HepG2 (cell line): Measurements from ENCODE around the gene TOB1. TPM values are rescaled to one million over a fixed set of nuclear protein-coding genes. Genes with fewer than 3 reads are reported as not detected.

Experiments
- ATF6 ChIP-seq: sonication (generic); formaldehyde crosslinking; conservative IDR thresholded peaks from 2 replicates; pipeline ENCODE4 v1.4.0; 2020; ENCODE audit warnings: missing genetic modification reagents
- KAT8 ChIP-seq: IDR thresholded peaks from 2 replicates; pipeline ENCODE4 v1.6.1; 2016; ENCODE audit warnings: missing genetic modification reagents, missing compliant biosample characterization
- MAX ChIP-seq: IDR thresholded peaks from 2 replicates; pipeline ENCODE4 v1.6.1; 2012; ENCODE audit warnings: inconsistent platforms
- MEIS2 ChIP-seq: sonication (generic); formaldehyde crosslinking; IDR thresholded peaks from 2 replicates; pipeline ENCODE4 v1.9.0; 2021; ENCODE audit warnings: mild to moderate bottlenecking, missing genetic modification reagents
- USF2 ChIP-seq, 2 experiments: sonication (generic) in 1 of 2; formaldehyde crosslinking in 1 of 2; IDR thresholded peaks; 2 replicates each; pipeline versions ENCODE4 v1.5.1 to v1.6.1; 2011 to 2020; ENCODE audit warnings: borderline replicate concordance in 1 of 2, low read depth in 1 of 2, low read length in 1 of 2, mild to moderate bottlenecking in 1 of 2, missing genetic modification reagents in 1 of 2, moderate library complexity in 1 of 2
- ZFP41 ChIP-seq: sonication (generic); formaldehyde crosslinking; IDR thresholded peaks from 2 replicates; pipeline ENCODE4 v1.4.0; 2020; ENCODE audit warnings: mild to moderate bottlenecking, missing genetic modification reagents, borderline replicate concordance
- ZNF276 ChIP-seq: sonication (generic); formaldehyde crosslinking; IDR thresholded peaks from 2 replicates; pipeline ENCODE4 v1.4.0; 2020; ENCODE audit warnings: mild to moderate bottlenecking, low read depth, missing genetic modification reagents
- ZNF318 ChIP-seq: sonication (generic); formaldehyde crosslinking; IDR thresholded peaks from 2 replicates; pipeline ENCODE4 v1.4.0; 2020; ENCODE audit warnings: mild to moderate bottlenecking, missing genetic modification reagents
- ZNF33B ChIP-seq: sonication (generic); formaldehyde crosslinking; IDR thresholded peaks from 2 replicates; pipeline ENCODE4 v1.5.1; 2020; ENCODE audit warnings: mild to moderate bottlenecking, missing genetic modification reagents
- ZNF431 ChIP-seq: sonication (generic); formaldehyde crosslinking; IDR thresholded peaks from 2 replicates; pipeline ENCODE4 v1.9.0; 2022; ENCODE audit warnings: missing genetic modification reagents, low read depth, mild to moderate bottlenecking, borderline replicate concordance
- polyA plus RNA-seq, 8 experiments: library from polyadenylated mRNA; depleted of rRNA in 3 of 8; stranded (reverse) in 7 of 8; unstranded in 1 of 8; fragments of >200 nt; fragmentation: Illumina TruSeq in 4 of 8; extraction: Trizol in 4 of 8; gene quantifications; 2 replicates each; pipeline versions ENCODE4 v1.2.1 to v1.2.3, GENCODE V29; 2011 to 2016; ENCODE audit warnings: low read depth in 4 of 8, missing spikeins in 1 of 8, mixed read lengths in 1 of 8; ENCODE audit not compliant: insufficient read depth in 1 of 8
- total RNA-seq, 5 experiments: library from RNA; depleted of rRNA; stranded (reverse); fragments of >200 nt; fragmentation: Illumina TruSeq; extraction: Trizol; gene quantifications; 2 replicates each; pipeline ENCODE4 v1.2.3, GENCODE V29; 2016; ENCODE audit warnings: low read depth in 1 of 5

TOB1 gene
- total and polyA plus RNA-seq, 2 of the 13 experiments (the other 11 are each of a cell fraction or from before 2014, with no cell fraction given): 21.9 to 57.7 TPM

- TF ChIP-seq ATF6 (CRISPR knock-in tag) (no peak), KAT8 (CRISPR knock-in tag) (no peak), ZFP41 (CRISPR knock-in tag) (peak; percentile 89; the same call in 1 of the 2 replicates), ZNF431 (CRISPR knock-in tag) (peak; percentile 40; the same call in 1 of the 2 replicates), ZNF318 (CRISPR knock-in tag) (no peak), ZNF33B (CRISPR knock-in tag) (no peak; the same call in 1 of the 2 replicates), USF2 (IDR thresholded peaks at IDR 0.05; ENCODE audit: low read depth, low read length) (no peak), USF2 (CRISPR knock-in tag; IDR thresholded peaks at IDR 0.05; ENCODE audit: borderline replicate concordance) (no peak; the same call in 1 of the 2 replicates), ZNF276 (CRISPR knock-in tag) (no peak), MAX (peak; percentile 82), MEIS2 (CRISPR knock-in tag) (peak; percentile 67; the same call in 1 of the 2 replicates)
Measured at GRCh38 chr17:50866950-50867362, 802 bp upstream of the TOB1 start (continued).
